Activated CD4-positive, alpha-beta T cell treated with anti-CD3 and anti-CD28 coated beads, Interleukin-2, amount 50 U/mL, for 16 hours (primary cell): ENCODE results near the gene AHSG.
A peak's percentile ranks its signal among the peaks of the same experiment; 100 is the strongest.
"Not testable (repeated sequence)": the region's sequence is repeated elsewhere in the genome, so short reads cannot be mapped to it uniquely, and the experiment has no call there.

Source experiments
- DNase-seq: peaks from one replicate; pipeline ENCODE4 v3.0.0-alpha.2; 2020

The AHSG gene

GRCh38 chr3:186612721-186613636, at the start of gene AHSG:
Gene AHSG, plus strand, starts transcription at chr3:186613060. Its CDS starts 82 bp downstream, at chr3:186613142.
- no peak for DNase-seq

GRCh38 chr3:186564586-186564985, 48.3 kb upstream of the AHSG start:
- DNase-seq: no peak

- DNase-seq: no peak
Observed at GRCh38 chr3:186566772-186567071, 46.1 kb upstream of the AHSG start.

GRCh38 chr3:186567072-186567921, 45.6 kb upstream of the AHSG start, which contains the start of gene TBCCD1:
Gene TBCCD1, minus strand, starts transcription at chr3:186567339. Its CDS starts 3,010 bp downstream, at chr3:186564329.
- peak; percentile 95 for DNase-seq

- DNase-seq: not testable (repeated sequence)
Observed at GRCh38 chr3:186569361-186569760, 43.5 kb upstream of the AHSG start.

- DNase-seq: no peak
Observed at GRCh38 chr3:186569779-186570095, 43.1 kb upstream of the AHSG start.

GRCh38 chr3:186570096-186570940, 42.5 kb upstream of the AHSG start, which contains the start of gene DNAJB11:
Gene DNAJB11, plus strand, starts transcription at chr3:186570720. Its CDS starts 178 bp downstream, at chr3:186570898.
- peak; percentile 100 for DNase-seq

- DNase-seq: no peak
Observed at GRCh38 chr3:186570941-186571643, 41.8 kb upstream of the AHSG start.

- DNase-seq: no peak
Observed at GRCh38 chr3:186571644-186572013, 41.2 kb upstream of the AHSG start.

- no peak for DNase-seq
Observed at GRCh38 chr3:186577521-186577920, 35.3 kb upstream of the AHSG start.

- no peak for DNase-seq
Observed at GRCh38 chr3:186580785-186581184, 32.1 kb upstream of the AHSG start.

- no peak for DNase-seq
Observed at GRCh38 chr3:186582541-186582940, 30.3 kb upstream of the AHSG start.

GRCh38 chr3:186583831-186584230, 29.0 kb upstream of the AHSG start:
- peak; percentile 42 for DNase-seq

- not testable (repeated sequence) for DNase-seq
Observed at GRCh38 chr3:186586245-186586644, 26.6 kb upstream of the AHSG start.

- DNase-seq: no peak
Observed at GRCh38 chr3:186587183-186587582, 25.7 kb upstream of the AHSG start.

- DNase-seq: peak; percentile 42
Observed at GRCh38 chr3:186588632-186589031, 24.2 kb upstream of the AHSG start.

- no peak for DNase-seq
Observed at GRCh38 chr3:186589121-186589520, 23.7 kb upstream of the AHSG start.

GRCh38 chr3:186589856-186590579, 22.8 kb upstream of the AHSG start:
- DNase-seq: peak; percentile 43

- DNase-seq: no peak
Observed at GRCh38 chr3:186590580-186591295, 22.1 kb upstream of the AHSG start.

GRCh38 chr3:186592682-186593081, 20.2 kb upstream of the AHSG start:
- DNase-seq: no peak

GRCh38 chr3:186593862-186594261, 19.0 kb upstream of the AHSG start:
- DNase-seq: no peak
